Transverse colon (tissue), 4 donors: Measurements from ENCODE around the gene SMARCAL1. TPM values are rescaled to one million over a fixed set of nuclear protein-coding genes. Genes with fewer than 3 reads are reported as not detected.

Experiments used
- DNase-seq: peaks from one replicate; pipeline ENCODE4 v3.0.0-alpha.2; 2019
- H3K27ac ChIP-seq, 4 donors: fragments of 200-600 bp; sonication (generic); 2 replicates each; pipeline ENCODE4 v1.5.1; 2016 to 2018; ENCODE audit warnings: inconsistent platforms in 4 of 4
- H3K27me3 ChIP-seq: fragments of 200-600 bp; sonication (generic); 2 replicates; pipeline ENCODE4 v1.5.1; 2017; ENCODE audit warnings: inconsistent platforms
- H3K36me3 ChIP-seq, 4 donors: fragments of 200-600 bp; sonication (generic); 2 replicates each; pipeline ENCODE4 v1.5.1; 2017 to 2019; ENCODE audit warnings: inconsistent platforms in 4 of 4
- H3K4me1 ChIP-seq, 4 donors: fragments of 200-600 bp; sonication (generic); 2 replicates each; pipeline ENCODE4 v1.5.1; 2017 to 2020; ENCODE audit warnings: inconsistent platforms in 4 of 4
- H3K4me3 ChIP-seq, 4 donors: fragments of 200-600 bp; sonication (generic); 1 replicate in 1 of 4; 2 replicates in 3 of 4; pipeline versions ENCODE4 v1.5.1 to v1.6.1; 2017 to 2019; ENCODE audit warnings: inconsistent platforms in 4 of 4
- H3K9me3 ChIP-seq, 2 donors: fragments of 200-600 bp; sonication (generic); 2 replicates each; pipeline ENCODE4 v1.5.1; 2017 to 2019; ENCODE audit warnings: inconsistent platforms in 2 of 2
- EP300 ChIP-seq: sonication (generic); formaldehyde crosslinking; IDR thresholded peaks from one replicate; pipeline ENCODE4 v1.6.1; 2017; ENCODE audit warnings: antibody characterized with exemption, low read depth
- POLR2A ChIP-seq: fragments of 450-650 bp; IDR thresholded peaks from one replicate; pipeline ENCODE4 v1.6.1; 2016; ENCODE audit warnings: antibody characterized with exemption, mild to moderate bottlenecking, moderate library complexity
- POLR2AphosphoS5 ChIP-seq, 3 donors: sonication (generic); formaldehyde crosslinking; IDR thresholded peaks; one replicate each; pipeline ENCODE4 v1.6.1; 2016; ENCODE audit warnings: antibody characterized with exemption in 3 of 3
- WGBS, 2 donors: methylation state at CpG; one replicate each; pipeline ENCODE4 v1.1.5; 2018; ENCODE audit warnings: low coverage in 1 of 2; 5-methylcytosine and 5-hydroxymethylcytosine counted together
- in situ Hi-C, 4 donors: fragments of 200-750 bp; cut with MboI; loops; one replicate each; pipeline versions ENCODE4 v1.15.0 to v1.15.1; 2017; ENCODE audit warnings: low sequenced_read_pairs in 3 of 4, low pct_ligation_motif_present in 1 of 4, low pct_unique_long_range_greater_than_20kb in 1 of 4
- intact Hi-C: fragments of 100-400 bp; cut with DNase I; formaldehyde crosslinking; loops from one replicate; pipeline ENCODE4 v1.15.1; 2023; ENCODE audit warnings: low total_unique reads
- total RNA-seq, 4 donors: library from RNA; depleted of rRNA; stranded (reverse); fragments of >200 nt; gene quantifications; one replicate each; pipeline ENCODE4 v1.1.0, GENCODE V29; 2016
- TF ChIP-seq, protein P1 (sequence below), 5 experiments: fragments of 200-600 bp in 3 of 5; fragments of 450-650 bp in 2 of 5; sonication (generic) in 3 of 5; IDR thresholded peaks; 1 replicate in 2 of 5; 2 replicates in 3 of 5; pipeline ENCODE4 v1.5.1; 2016 to 2017; ENCODE audit warnings: antibody characterized with exemption in 5 of 5, inconsistent platforms in 3 of 5, mild to moderate bottlenecking in 2 of 5, moderate library complexity in 1 of 5

SMARCAL1 gene
- total RNA-seq, 4 donors from 2014 or later: 16.9 to 32.2 (median 23.6) TPM

DNA sequence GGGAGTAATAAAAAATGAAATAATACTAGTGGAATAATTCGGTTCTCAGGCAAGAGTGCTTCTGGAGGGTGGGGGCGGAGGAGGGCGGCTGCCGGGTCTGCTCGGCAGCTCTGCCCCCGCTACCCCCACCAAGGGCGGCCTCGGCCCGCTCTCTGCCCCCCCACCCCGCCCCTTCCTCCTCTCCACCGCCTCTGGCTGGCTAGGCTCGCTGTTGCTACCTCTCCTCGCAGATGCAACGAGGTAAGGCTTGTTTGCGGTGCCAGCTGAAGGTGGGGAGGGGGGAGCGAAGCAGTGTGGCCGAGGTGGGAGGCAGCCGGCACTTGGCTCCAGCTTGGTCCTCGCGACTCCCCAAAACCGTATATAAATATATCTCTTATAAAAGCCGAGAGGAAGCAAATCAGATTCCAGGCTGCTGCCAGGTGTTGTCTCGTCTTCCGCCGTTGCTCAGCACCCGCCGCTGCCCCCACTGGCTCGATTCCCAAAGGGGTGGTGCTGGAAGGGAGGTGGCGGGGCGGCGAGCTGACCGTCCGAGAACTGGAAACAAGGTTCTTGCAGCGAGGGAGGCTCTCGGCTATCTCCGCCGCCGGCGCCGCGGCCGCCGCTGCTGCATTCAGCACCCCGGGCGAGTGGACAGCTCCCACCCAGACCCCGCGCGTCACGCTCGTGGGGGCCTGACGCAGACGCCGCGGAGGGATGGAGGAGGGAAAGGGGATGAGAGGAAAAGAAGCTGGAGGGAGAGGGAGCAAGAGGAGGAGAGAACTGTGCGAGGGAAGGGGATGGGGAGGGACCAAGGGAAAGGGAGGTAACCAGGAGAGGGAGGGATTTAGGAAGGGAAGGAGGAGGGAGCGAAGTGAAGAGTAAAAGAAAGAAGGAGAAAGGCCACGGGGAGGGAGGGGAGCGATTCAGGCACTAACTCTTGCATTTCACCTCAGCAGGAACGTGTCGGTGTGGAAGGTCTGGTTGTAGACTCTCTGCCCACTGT is 40.3 kb upstream of the SMARCAL1 start, which contains the start of gene MARCHF4:
Gene MARCHF4, minus strand, starts transcription at position 763 of the 982 bp plus-strand sequence. CDS start 2,223 bp downstream, outside the sequence.
- no peaks in the 10 kb centered on the region for H3K9me3 ChIP-seq
- intact Hi-C loops (no loop called here), in situ Hi-C loops (no loop called here)
- no peak within 1 kb of the TSS for H3K27ac ChIP-seq
- 5% methylated on average over 58 of the region's 60 CpGs; no CpG with 5 or more reads in 1 of the 2 donors for WGBS, 2 donors
- H3K36me3 ChIP-seq: no peaks in the 10 kb centered on the region
- peak within 1 kb of the TSS in 1 of 4 donors; percentile 18 for H3K4me3 ChIP-seq
- DNase-seq: peak; percentile 40
- peaks cover 0 to 17% (median 13%) of the 10 kb centered on the region in 4 donors for H3K4me1 ChIP-seq
- H3K27me3 ChIP-seq: peaks cover 71% of the 10 kb centered on the region
- TF ChIP-seq, protein P1, sequence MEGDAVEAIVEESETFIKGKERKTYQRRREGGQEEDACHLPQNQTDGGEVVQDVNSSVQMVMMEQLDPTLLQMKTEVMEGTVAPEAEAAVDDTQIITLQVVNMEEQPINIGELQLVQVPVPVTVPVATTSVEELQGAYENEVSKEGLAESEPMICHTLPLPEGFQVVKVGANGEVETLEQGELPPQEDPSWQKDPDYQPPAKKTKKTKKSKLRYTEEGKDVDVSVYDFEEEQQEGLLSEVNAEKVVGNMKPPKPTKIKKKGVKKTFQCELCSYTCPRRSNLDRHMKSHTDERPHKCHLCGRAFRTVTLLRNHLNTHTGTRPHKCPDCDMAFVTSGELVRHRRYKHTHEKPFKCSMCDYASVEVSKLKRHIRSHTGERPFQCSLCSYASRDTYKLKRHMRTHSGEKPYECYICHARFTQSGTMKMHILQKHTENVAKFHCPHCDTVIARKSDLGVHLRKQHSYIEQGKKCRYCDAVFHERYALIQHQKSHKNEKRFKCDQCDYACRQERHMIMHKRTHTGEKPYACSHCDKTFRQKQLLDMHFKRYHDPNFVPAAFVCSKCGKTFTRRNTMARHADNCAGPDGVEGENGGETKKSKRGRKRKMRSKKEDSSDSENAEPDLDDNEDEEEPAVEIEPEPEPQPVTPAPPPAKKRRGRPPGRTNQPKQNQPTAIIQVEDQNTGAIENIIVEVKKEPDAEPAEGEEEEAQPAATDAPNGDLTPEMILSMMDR (IDR thresholded peaks at IDR 0.05): no peak
- TF ChIP-seq POLR2A (no peak), EP300 (no peak), POLR2AphosphoS5 (IDR thresholded peaks at IDR 0.05) (no peak)

DNA sequence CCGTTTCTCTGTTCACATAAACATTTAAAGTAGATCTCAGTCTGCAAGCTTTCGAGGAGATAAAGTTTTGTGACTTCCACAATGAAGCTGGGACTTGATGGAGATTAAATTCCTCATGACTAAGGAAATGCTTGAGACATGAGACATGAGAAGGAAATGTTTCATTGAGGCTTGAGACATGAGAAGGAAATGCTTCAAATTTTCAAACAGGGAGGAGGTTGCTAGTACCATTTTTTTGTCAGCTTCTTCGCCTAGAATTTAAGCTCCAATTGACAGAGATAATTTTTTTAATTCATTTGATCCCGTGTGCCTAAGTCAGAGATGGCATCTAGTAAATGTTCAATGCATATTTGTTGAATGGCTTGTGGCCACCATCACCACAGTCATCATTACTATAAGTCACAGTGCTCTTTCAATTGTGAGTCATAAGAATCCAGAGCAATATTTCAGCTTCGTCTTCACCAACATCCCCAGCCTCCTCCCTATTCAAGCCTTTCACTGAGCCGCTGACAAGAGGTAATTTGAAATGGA is 39.5 kb upstream of the SMARCAL1 start:
- intact Hi-C loops: no loop called here

DNA sequence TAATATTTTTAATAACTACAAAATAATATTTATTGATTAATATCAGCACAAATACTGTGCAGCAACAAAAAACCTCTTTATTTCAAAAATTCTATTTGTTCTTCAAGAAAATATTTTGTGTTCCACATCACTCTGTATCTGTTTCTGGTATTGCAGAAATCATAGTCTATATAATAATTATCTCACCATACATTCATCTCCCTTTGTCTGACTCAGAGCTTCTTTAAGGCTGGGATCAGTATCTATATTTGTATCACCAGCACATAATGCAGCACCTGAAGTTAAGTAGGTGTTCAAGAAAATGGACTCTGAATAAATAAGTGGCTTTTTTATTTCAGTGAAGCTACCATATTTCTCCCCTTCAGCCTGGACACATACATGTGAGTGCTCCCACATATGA is 38.4 kb upstream of the SMARCAL1 start:
- TF ChIP-seq, protein P1 (IDR thresholded peaks at IDR 0.05): no peak
- no peak for TF ChIP-seq POLR2A
- no peak for TF ChIP-seq POLR2AphosphoS5 (IDR thresholded peaks at IDR 0.05)
- TF ChIP-seq EP300: no peak
- in situ Hi-C loops: no loop called here
- Histone ChIP-seq H3K9me3 (no peaks in the 10 kb centered on the region), H3K4me1 (peaks cover 0 to 17% (median 13%) of the 10 kb centered on the region in 4 donors), H3K36me3 (no peaks in the 10 kb centered on the region), H3K4me3 (no peak overlapping the region), H3K27me3 (peaks cover 54% of the 10 kb centered on the region), H3K27ac (no peak overlapping the region)
- DNase-seq: no peak
- intact Hi-C loops: no loop called here

More for the DNA sequence above, 39.5 kb upstream of the SMARCAL1 start:
- Histone ChIP-seq H3K27me3 (peaks cover 65% of the 10 kb centered on the region), H3K4me3 (no peak overlapping the region), H3K4me1 (peaks cover 0 to 17% (median 13%) of the 10 kb centered on the region in 4 donors), H3K27ac (no peak overlapping the region), H3K9me3 (no peaks in the 10 kb centered on the region), H3K36me3 (no peaks in the 10 kb centered on the region)
- no peak for DNase-seq
- TF ChIP-seq EP300 (no peak), POLR2A (no peak), POLR2AphosphoS5 (IDR thresholded peaks at IDR 0.05) (no peak)
- TF ChIP-seq, protein P1 (IDR thresholded peaks at IDR 0.05): no peak
- 37 to 51% methylated on average over 3 to 6 of the region's 6 CpGs for WGBS, 2 donors
- in situ Hi-C loops: no loop called here

DNA sequence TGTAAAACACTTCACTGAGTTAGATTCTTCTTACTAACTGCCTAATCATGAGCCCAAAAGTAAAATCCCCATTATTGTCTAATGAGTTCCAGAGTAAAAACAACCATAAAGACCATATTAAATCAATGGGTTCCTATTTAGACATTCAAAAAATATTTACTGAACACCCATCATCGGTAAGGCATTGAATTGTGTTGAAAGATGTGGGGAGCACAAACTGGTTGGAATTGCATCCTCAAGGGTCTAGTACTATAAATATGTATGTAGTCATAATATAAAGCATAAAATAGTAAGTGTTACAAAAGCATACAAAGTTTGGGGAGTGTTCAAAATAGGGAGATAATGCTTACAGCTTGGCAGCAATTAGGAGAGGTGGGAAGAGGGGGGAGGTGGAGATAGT is 37.0 kb upstream of the SMARCAL1 start:
- no peak for DNase-seq
- Histone ChIP-seq H3K36me3 (no peaks in the 10 kb centered on the region), H3K27ac (no peak overlapping the region), H3K27me3 (peaks cover 40% of the 10 kb centered on the region), H3K9me3 (no peaks in the 10 kb centered on the region), H3K4me1 (peaks cover 0 to 17% (median 13%) of the 10 kb centered on the region in 4 donors), H3K4me3 (no peak overlapping the region)
- no peak for TF ChIP-seq POLR2AphosphoS5 (IDR thresholded peaks at IDR 0.05)
- TF ChIP-seq POLR2A: no peak
- TF ChIP-seq, protein P1 (IDR thresholded peaks at IDR 0.05): no peak
- WGBS, 2 donors: 75 to 87% methylated on average over 1 of the region's 1 CpG
- in situ Hi-C loops: no loop called here
- intact Hi-C loops: no loop called here
